Stomach (tissue), 9 donors: Measurements from ENCODE around the gene GABRB1. TPM values are rescaled to one million over a fixed set of nuclear protein-coding genes. Genes with fewer than 3 reads are reported as not detected.

Experiments
- DNase-seq, 2 donors: peaks; one replicate each; pipeline versions ENCODE4 v3.0.0 to v3.0.0-alpha.2; 2013 to 2019
- H3K27ac ChIP-seq, 5 donors: fragments of 200-600 bp in 4 of 5; sonication (generic) in 4 of 5; one replicate each; pipeline ENCODE4 v1.5.1; 2013 to 2019; ENCODE audit warnings: mild to moderate bottlenecking in 1 of 5, moderate library complexity in 1 of 5
- H3K27me3 ChIP-seq, 3 donors: fragments of 200-600 bp; sonication (generic); one replicate each; pipeline ENCODE4 v1.5.1; 2017 to 2019; ENCODE audit warnings: mixed run types in 1 of 3
- H3K36me3 ChIP-seq, 4 donors: fragments of 200-600 bp; sonication (generic); 1 replicate in 3 of 4; 2 replicates in 1 of 4; pipeline ENCODE4 v1.5.1; 2016 to 2019
- H3K4me1 ChIP-seq, 4 donors: fragments of 200-600 bp; sonication (generic); one replicate each; pipeline ENCODE4 v1.5.1; 2016 to 2019
- H3K4me3 ChIP-seq, 4 donors: fragments of 200-600 bp; sonication (generic) in 3 of 4; one replicate each; pipeline ENCODE4 v1.5.1; 2016 to 2019; ENCODE audit warnings: mild to moderate bottlenecking in 1 of 4
- H3K9me3 ChIP-seq, 4 donors: fragments of 200-600 bp; sonication (generic); one replicate each; pipeline ENCODE4 v1.5.1; 2016 to 2019
- EP300 ChIP-seq: sonication (generic); formaldehyde crosslinking; IDR thresholded peaks from one replicate; pipeline ENCODE4 v1.6.1; 2017; ENCODE audit warnings: antibody characterized with exemption
- POLR2A ChIP-seq, 4 donors: fragments of 450-650 bp; IDR thresholded peaks; one replicate each; pipeline ENCODE4 v1.6.1; 2016; ENCODE audit warnings: antibody characterized with exemption in 4 of 4, control low read depth in 2 of 4, mild to moderate bottlenecking in 1 of 4, moderate library complexity in 1 of 4
- POLR2AphosphoS5 ChIP-seq, 3 donors: sonication (generic); formaldehyde crosslinking; IDR thresholded peaks; one replicate each; pipeline ENCODE4 v1.6.1; 2016; ENCODE audit warnings: antibody characterized with exemption in 3 of 3
- WGBS, 5 donors: extraction: QIAGEN DNeasy Blood & Tissue Kit in 3 of 5; methylation state at CpG; one replicate each; pipeline versions ENCODE4 v1.1.5 to v1.1.7; 2013 to 2018; 5-methylcytosine and 5-hydroxymethylcytosine counted together
- intact Hi-C: fragments of 100-400 bp; cut with DNase I; formaldehyde crosslinking; loops from one replicate; pipeline ENCODE4 v1.15.1; 2023; ENCODE audit warnings: low total_unique reads
- polyA plus RNA-seq, 3 donors: library from polyadenylated mRNA; stranded (reverse); fragments of 200-250 nt; gene quantifications; one replicate each; pipeline ENCODE4 v1.2.3, GENCODE V29; 2013
- total RNA-seq, 5 donors: library from RNA; depleted of rRNA; stranded (reverse); fragments of >200 nt; gene quantifications; one replicate each; pipeline versions ENCODE4 v1.1.0 to v1.2.3, GENCODE V29; 2014 to 2016
- TF ChIP-seq, protein P1 (sequence below), 7 experiments: fragments of 450-650 bp in 4 of 7; fragments of 200-600 bp in 3 of 7; sonication (generic) in 3 of 7; IDR thresholded peaks; one replicate each; pipeline ENCODE4 v1.5.1; 2016 to 2019; ENCODE audit warnings: antibody characterized with exemption in 7 of 7, control low read depth in 2 of 7, mild to moderate bottlenecking in 1 of 7
- donor health status: healthy with polysubstance abuse.
- donor health status: Bipolar disorder and iron deficiency.
- donor health status: healthy.

GABRB1 gene
- total and polyA plus RNA-seq, 8 donors: 2.8 TPM; not detected in 7

- no peaks in the 10 kb centered on the region for H3K4me1 ChIP-seq
- 84 to 96% (median 88%) methylated on average over 3 of the region's 3 CpGs for WGBS, 5 donors
- TF ChIP-seq, protein P1, sequence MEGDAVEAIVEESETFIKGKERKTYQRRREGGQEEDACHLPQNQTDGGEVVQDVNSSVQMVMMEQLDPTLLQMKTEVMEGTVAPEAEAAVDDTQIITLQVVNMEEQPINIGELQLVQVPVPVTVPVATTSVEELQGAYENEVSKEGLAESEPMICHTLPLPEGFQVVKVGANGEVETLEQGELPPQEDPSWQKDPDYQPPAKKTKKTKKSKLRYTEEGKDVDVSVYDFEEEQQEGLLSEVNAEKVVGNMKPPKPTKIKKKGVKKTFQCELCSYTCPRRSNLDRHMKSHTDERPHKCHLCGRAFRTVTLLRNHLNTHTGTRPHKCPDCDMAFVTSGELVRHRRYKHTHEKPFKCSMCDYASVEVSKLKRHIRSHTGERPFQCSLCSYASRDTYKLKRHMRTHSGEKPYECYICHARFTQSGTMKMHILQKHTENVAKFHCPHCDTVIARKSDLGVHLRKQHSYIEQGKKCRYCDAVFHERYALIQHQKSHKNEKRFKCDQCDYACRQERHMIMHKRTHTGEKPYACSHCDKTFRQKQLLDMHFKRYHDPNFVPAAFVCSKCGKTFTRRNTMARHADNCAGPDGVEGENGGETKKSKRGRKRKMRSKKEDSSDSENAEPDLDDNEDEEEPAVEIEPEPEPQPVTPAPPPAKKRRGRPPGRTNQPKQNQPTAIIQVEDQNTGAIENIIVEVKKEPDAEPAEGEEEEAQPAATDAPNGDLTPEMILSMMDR (IDR thresholded peaks at IDR 0.05): no peak
- TF ChIP-seq EP300 (no peak), POLR2AphosphoS5 (IDR thresholded peaks at IDR 0.05) (no peak), POLR2A (IDR thresholded peaks at IDR 0.05) (no peak)
- H3K27ac ChIP-seq: no peak overlapping the region
- no peaks in the 10 kb centered on the region for H3K9me3 ChIP-seq
- H3K4me3 ChIP-seq: no peak overlapping the region
- no peak for DNase-seq
- intact Hi-C loops: no loop called here
- no peaks in the 10 kb centered on the region for H3K36me3 ChIP-seq
- no peaks in the 10 kb centered on the region for H3K27me3 ChIP-seq
Observed at GRCh38 chr4:47391256-47391655, 359.9 kb downstream of the GABRB1 start.

DNA sequence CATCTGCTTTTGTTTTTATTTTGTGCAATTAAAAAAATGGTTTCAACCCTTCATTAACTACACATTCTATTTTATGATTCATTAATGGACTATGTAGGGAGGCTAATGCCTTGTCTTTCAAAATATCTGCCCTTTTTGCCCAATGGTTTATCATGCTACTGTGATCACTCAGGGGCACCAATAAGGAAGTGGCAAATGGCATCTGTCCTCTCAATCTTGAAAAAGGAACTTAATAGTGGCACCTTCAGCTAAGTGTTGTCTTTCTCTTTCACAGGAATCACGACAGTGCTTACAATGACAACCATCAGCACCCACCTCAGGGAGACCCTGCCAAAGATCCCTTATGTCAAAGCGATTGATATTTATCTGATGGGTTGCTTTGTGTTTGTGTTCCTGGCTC lies 375.0 kb downstream of the GABRB1 start:
- no peaks in the 10 kb centered on the region for H3K9me3 ChIP-seq
- TF ChIP-seq EP300 (no peak), POLR2AphosphoS5 (IDR thresholded peaks at IDR 0.05) (no peak), POLR2A (IDR thresholded peaks at IDR 0.05) (no peak)
- TF ChIP-seq, protein P1 (IDR thresholded peaks at IDR 0.05): no peak
- H3K4me1 ChIP-seq: no peaks in the 10 kb centered on the region
- H3K27me3 ChIP-seq: no peaks in the 10 kb centered on the region
- H3K27ac ChIP-seq: no peak overlapping the region
- intact Hi-C loops: no loop called here
- no peaks in the 10 kb centered on the region for H3K36me3 ChIP-seq
- no peak overlapping the region for H3K4me3 ChIP-seq
- no peak for DNase-seq
- WGBS, 5 donors: 62 to 72% (median 69%) methylated on average over 2 of the region's 2 CpGs

DNA sequence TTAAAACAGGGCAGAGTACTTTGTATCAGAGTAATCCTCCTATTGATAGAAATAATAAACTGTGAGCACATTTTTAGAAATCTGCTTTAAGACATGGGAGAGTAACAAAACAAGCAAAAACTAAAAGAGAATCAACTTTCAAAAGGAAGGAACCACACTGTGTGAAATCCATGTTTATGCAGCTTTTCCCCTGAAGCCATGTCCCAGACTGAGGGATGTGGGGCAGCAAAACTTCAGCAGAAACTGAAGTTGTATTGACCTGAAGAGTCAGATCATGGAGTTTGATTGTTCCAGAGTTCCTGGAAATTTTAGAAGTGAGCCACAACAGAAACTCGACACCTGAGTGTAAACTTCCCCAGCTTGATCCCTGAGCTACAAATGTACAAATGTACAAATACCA lies 378.9 kb downstream of the GABRB1 start:
- Histone ChIP-seq H3K27ac (no peak overlapping the region), H3K4me3 (no peak overlapping the region), H3K9me3 (no peaks in the 10 kb centered on the region), H3K27me3 (no peaks in the 10 kb centered on the region), H3K4me1 (no peaks in the 10 kb centered on the region), H3K36me3 (no peaks in the 10 kb centered on the region)
- WGBS, 5 donors: 14 to 57% (median 29%) methylated on average over 1 of the region's 1 CpG
- no peak for DNase-seq
- intact Hi-C loops: no loop called here
- TF ChIP-seq POLR2A (IDR thresholded peaks at IDR 0.05): no peak
- TF ChIP-seq POLR2AphosphoS5 (IDR thresholded peaks at IDR 0.05): no peak
- TF ChIP-seq, protein P1 (IDR thresholded peaks at IDR 0.05): no peak
- no peak for TF ChIP-seq EP300

DNA sequence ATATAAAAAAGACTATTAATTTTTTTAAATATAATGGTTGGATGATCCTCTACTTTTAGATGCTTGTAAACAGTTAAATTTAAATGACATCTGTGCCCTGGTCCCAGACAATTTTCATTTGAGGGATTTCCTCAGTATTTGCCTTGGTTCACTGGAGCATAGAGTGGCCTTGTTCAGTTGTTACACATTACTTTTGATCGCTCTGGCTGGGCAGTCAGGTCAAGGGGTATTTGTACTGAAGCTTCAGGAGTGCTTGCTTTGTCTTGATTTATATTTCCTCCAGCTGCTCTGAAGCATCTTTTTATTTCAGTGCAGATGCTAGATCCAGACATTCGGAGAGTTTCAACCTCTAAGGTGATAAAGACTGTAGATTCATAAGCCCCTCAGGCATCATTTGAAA lies 382.2 kb downstream of the GABRB1 start:
- no peaks in the 10 kb centered on the region for H3K4me1 ChIP-seq
- TF ChIP-seq POLR2AphosphoS5 (IDR thresholded peaks at IDR 0.05): no peak
- TF ChIP-seq POLR2A (IDR thresholded peaks at IDR 0.05): no peak
- TF ChIP-seq, protein P1 (IDR thresholded peaks at IDR 0.05): no peak
- H3K36me3 ChIP-seq: no peaks in the 10 kb centered on the region
- H3K4me3 ChIP-seq: no peak overlapping the region
- H3K27me3 ChIP-seq: no peaks in the 10 kb centered on the region
- intact Hi-C loops: no loop called here
- H3K9me3 ChIP-seq: no peaks in the 10 kb centered on the region
- H3K27ac ChIP-seq: no peak overlapping the region
- WGBS, 5 donors: 53 to 69% (median 62%) methylated on average over 2 of the region's 2 CpGs
- DNase-seq: no peak
